Measurements from ENCODE around the gene LIPC. TPM values are rescaled to one million over a fixed set of nuclear protein-coding genes. Genes with fewer than 3 reads are reported as not detected.

LIPC gene
- total RNA-seq, 1 donor from 2014 or later = 0.64 TPM

- intact Hi-C loops (cut with DNase I) = no loop called here
- no peak for ATAC-seq
- Histone ChIP-seq H3K27me3 (no peaks in the 10 kb centered on the region), H3K9me3 (no peaks in the 10 kb centered on the region), H3K4me1 (no peaks in the 10 kb centered on the region), H3K36me3 (no peaks in the 10 kb centered on the region), H3K27ac (no peak overlapping the region), H3K4me3 (no peak overlapping the region)
- DNase-seq = no peak
- TF ChIP-seq CTCF (IDR thresholded peaks at IDR 0.05) = no peak
Measured at GRCh38 chr15:58423205-58423604, 8.6 kb upstream of the LIPC start.

DNA sequence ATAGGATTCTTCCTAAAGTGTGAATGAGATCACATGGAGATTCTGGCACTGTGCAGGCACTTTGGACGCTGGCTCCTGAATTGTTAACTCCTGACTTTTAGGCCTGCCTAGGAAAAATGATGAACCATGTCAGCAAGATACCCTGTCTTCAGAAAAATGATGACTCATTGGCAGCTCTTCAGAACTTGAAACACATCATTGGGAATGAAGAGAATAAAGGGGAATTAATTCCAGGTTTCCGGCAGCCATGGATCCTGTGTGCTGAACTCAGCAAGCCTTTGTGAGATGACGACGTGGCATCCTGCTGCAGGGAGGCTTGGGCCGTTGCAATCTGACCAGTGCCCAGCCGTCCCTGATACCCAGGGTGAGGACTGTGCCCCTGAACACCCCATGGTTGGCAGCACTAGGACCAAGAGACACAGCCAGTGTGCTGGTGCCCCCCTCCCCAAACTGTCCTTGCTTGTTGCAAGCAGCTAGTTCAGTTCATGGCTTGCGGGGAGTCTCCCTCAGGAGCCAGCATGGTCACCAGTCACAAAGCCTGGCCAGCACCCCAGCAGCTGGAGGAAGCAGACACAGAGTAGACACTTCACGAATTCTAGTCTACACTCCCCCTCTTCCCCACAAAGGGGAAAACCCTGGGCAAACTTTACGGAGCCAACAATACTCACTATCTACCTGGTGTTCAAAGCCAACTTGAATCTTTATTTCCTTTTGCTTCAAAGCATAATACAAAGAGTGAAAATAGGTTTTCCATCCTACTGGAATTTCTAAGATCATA is 7.8 kb upstream of the LIPC start:
- no peak for TF ChIP-seq CTCF (IDR thresholded peaks at IDR 0.05)
- DNase-seq = no peak
- H3K36me3 ChIP-seq = no peaks in the 10 kb centered on the region
- no peaks in the 10 kb centered on the region for H3K9me3 ChIP-seq
- no peak overlapping the region for H3K27ac ChIP-seq
- no peak for ATAC-seq
- no peaks in the 10 kb centered on the region for H3K4me1 ChIP-seq
- no peak overlapping the region for H3K4me3 ChIP-seq
- no peaks in the 10 kb centered on the region for H3K27me3 ChIP-seq
- intact Hi-C loops (cut with DNase I) = no loop called here

DNA sequence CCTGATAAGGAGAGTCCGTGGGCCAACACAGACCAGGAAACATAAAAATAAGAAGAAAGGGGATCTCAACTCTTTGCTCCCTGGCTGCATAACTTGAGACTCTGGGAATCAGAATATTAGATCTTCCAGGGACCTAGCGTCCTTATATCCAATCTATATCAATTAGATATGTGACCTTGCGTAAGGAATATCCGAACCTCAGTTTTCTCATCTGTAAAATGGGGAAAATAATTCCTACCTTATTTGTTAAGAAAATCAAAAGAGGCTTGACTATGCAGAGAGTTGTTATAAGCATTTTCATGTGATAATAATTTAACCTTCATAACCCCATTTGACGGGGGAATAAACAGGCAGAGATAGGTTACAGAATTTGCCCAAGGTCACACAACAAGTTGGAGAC is 7.1 kb upstream of the LIPC start:
- Histone ChIP-seq H3K9me3 (no peaks in the 10 kb centered on the region), H3K27ac (no peak overlapping the region), H3K4me3 (no peak overlapping the region), H3K27me3 (no peaks in the 10 kb centered on the region), H3K4me1 (no peaks in the 10 kb centered on the region), H3K36me3 (no peaks in the 10 kb centered on the region)
- TF ChIP-seq CTCF (IDR thresholded peaks at IDR 0.05) = no peak
- DNase-seq (no peak), ATAC-seq (no peak)
- intact Hi-C loops (cut with DNase I) = no loop called here

GRCh38 chr15:58425185-58425584 is 6.6 kb upstream of the LIPC start:
- Histone ChIP-seq H3K4me3 (no peak overlapping the region), H3K27ac (no peak overlapping the region), H3K4me1 (no peaks in the 10 kb centered on the region), H3K27me3 (no peaks in the 10 kb centered on the region), H3K9me3 (no peaks in the 10 kb centered on the region), H3K36me3 (no peaks in the 10 kb centered on the region)
- no peak for TF ChIP-seq CTCF (IDR thresholded peaks at IDR 0.05)
- no peak for ATAC-seq
- intact Hi-C loops (cut with DNase I) = no loop called here
- no peak for DNase-seq

DNA sequence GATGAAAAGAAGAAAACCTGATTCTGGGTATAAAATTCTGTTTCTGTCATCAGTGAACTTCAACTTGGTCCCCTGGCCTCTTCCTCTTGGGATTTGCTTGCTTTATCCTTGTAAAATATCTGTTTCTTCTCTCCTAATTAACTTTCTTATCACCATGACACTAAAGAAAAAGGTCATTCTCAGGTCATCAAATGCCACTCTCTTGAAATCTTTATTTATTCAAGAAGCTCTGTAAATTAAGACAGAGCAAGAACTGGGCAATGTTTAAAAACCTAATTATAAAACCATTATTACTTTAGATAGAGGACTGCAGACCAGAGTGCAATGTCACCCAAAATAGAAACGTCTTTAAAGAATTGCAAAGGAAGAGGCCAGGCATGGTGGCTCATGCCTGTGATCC is 6.0 kb upstream of the LIPC start:
- DNase-seq (no peak), ATAC-seq (no peak)
- Histone ChIP-seq H3K27me3 (no peaks in the 10 kb centered on the region), H3K27ac (no peak overlapping the region), H3K9me3 (no peaks in the 10 kb centered on the region), H3K4me3 (no peak overlapping the region), H3K36me3 (no peaks in the 10 kb centered on the region), H3K4me1 (no peaks in the 10 kb centered on the region)
- intact Hi-C loops (cut with DNase I) = no loop called here
- TF ChIP-seq CTCF (IDR thresholded peaks at IDR 0.05) = no peak

DNA sequence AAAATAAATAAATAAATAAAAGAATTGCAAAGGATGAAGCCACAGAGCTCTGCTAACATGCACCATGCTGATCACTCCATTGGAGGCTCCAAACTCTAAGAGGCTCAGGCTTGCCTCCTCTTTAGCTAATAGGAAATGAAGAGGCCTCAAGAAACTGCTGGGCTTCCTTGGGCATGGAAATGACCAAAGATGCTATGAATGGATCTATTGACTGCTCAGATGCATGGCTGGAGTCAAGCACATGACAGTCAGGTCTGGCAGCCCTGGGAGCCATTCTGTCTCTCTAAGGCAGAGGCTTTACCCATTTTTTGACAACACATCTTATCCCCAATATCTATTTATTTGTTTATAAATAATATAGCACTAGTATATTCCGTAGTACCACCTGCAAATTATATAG is 5.3 kb upstream of the LIPC start:
- H3K27me3 ChIP-seq = no peaks in the 10 kb centered on the region
- no peaks in the 10 kb centered on the region for H3K36me3 ChIP-seq
- no peak for DNase-seq
- no peak overlapping the region for H3K27ac ChIP-seq
- no peak overlapping the region for H3K4me3 ChIP-seq
- no peaks in the 10 kb centered on the region for H3K4me1 ChIP-seq
- TF ChIP-seq CTCF (IDR thresholded peaks at IDR 0.05) = no peak
- no peak for ATAC-seq
- H3K9me3 ChIP-seq = no peaks in the 10 kb centered on the region
- intact Hi-C loops (cut with DNase I) = no loop called here

Measured in upper lobe of right lung (tissue), 1 donor.